OCI-LY7 (cell line): Measurements from ENCODE around the gene VSNL1. TPM values are rescaled to one million over a fixed set of nuclear protein-coding genes. Genes with fewer than 3 reads are reported as not detected.
A peak's percentile ranks its signal among the peaks of the same experiment; 100 is the strongest.

Experiments used
- BruUV-seq: library from RNA; stranded (reverse); fragments of 400-500 nt; replicated peaks from 2 replicates; lab custom pipeline; 2021; lab: Mats Ljungman, UMichigan
- CTCF ChIA-PET: fragments of 300-600 bp; sonication (Branson Sonifier 250); formaldehyde crosslinking; loops from one replicate; lab custom pipeline; 2022; ENCODE audit warnings: antibody characterized with exemption; ENCODE audit not compliant: unreplicated experiment; lab: Charles Lee
- POLR2A ChIA-PET: fragments of 300-600 bp; sonication (Branson Sonifier 250); formaldehyde crosslinking; loops from one replicate; lab custom pipeline; 2022; ENCODE audit warnings: antibody characterized with exemption; lab: Charles Lee
- DNase-seq: peaks from one replicate; pipeline ENCODE4 v3.0.0-alpha.2; 2015; ENCODE audit warnings: low spot score
- H2AFZ ChIP-seq: fragments of 200-600 bp; sonication (generic), shearing (Covaris generic); 2 replicates; pipeline ENCODE4 v1.6.1; 2014; ENCODE audit warnings: mild to moderate bottlenecking, antibody characterized with exemption, low read length, moderate library complexity
- H3K27ac ChIP-seq: fragments of 200-600 bp; sonication (generic); 2 replicates; pipeline ENCODE4 v1.5.1; 2014; ENCODE audit warnings: mixed run types, low read depth, mild to moderate bottlenecking, moderate library complexity, low read length, inconsistent platforms; ENCODE audit not compliant: poor library complexity, severe bottlenecking
- H3K36me3 ChIP-seq: fragments of 200-600 bp; sonication (generic); 2 replicates; pipeline ENCODE4 v1.6.1; 2014; ENCODE audit warnings: mild to moderate bottlenecking, antibody characterized with exemption, low read length, moderate library complexity, mixed read lengths; ENCODE audit not compliant: insufficient read depth
- H3K4me1 ChIP-seq: fragments of 200-600 bp; sonication (generic); 2 replicates; pipeline ENCODE4 v1.5.1; 2014; ENCODE audit warnings: mild to moderate bottlenecking, low read length; ENCODE audit not compliant: insufficient read depth, poor library complexity, severe bottlenecking
- H3K4me2 ChIP-seq: fragments of 200-600 bp; sonication (generic); 2 replicates; pipeline ENCODE4 v1.6.1; 2014; ENCODE audit warnings: mild to moderate bottlenecking, low read length
- H3K4me3 ChIP-seq: fragments of 200-600 bp; sonication (generic); 2 replicates; pipeline ENCODE4 v1.5.1; 2014; ENCODE audit warnings: mild to moderate bottlenecking, low read depth, low read length; ENCODE audit not compliant: poor library complexity, severe bottlenecking
- H3K79me2 ChIP-seq: fragments of 200-600 bp; sonication (generic); 2 replicates; pipeline ENCODE4 v1.6.1; 2016; ENCODE audit warnings: low read depth, mild to moderate bottlenecking, low read length, moderate library complexity, mixed read lengths; ENCODE audit not compliant: insufficient read depth
- H3K9me2 ChIP-seq: fragments of 200-600 bp; sonication (generic); 2 replicates; pipeline ENCODE4 v1.6.1; 2016; ENCODE audit warnings: mild to moderate bottlenecking, low read length, mixed read lengths; ENCODE audit not compliant: insufficient read depth
- H3K9me3 ChIP-seq: fragments of 200-600 bp; sonication (generic); 2 replicates; pipeline ENCODE4 v1.6.1; 2014; ENCODE audit warnings: mild to moderate bottlenecking, mixed run types, low read length, mixed read lengths
- H4K20me1 ChIP-seq: fragments of 200-600 bp; sonication (generic); 2 replicates; pipeline ENCODE4 v1.6.1; 2014; ENCODE audit warnings: mild to moderate bottlenecking, antibody characterized with exemption, low read length, moderate library complexity, mixed read lengths; ENCODE audit not compliant: insufficient read depth
- CTCF ChIP-seq: fragments of 200-600 bp; sonication (generic); conservative IDR thresholded peaks from 2 replicates; pipeline ENCODE4 v1.5.1; 2014; ENCODE audit warnings: mild to moderate bottlenecking, antibody characterized with exemption, low read length, moderate library complexity, mixed read lengths
- EZH2phosphoT487 ChIP-seq: fragments of 200-600 bp; sonication (generic); IDR thresholded peaks from 2 replicates; pipeline ENCODE4 v1.6.1; 2018; ENCODE audit warnings: low read depth, borderline replicate concordance, mild to moderate bottlenecking, mixed run types, antibody characterized with exemption, low read length, moderate library complexity, mixed read lengths
- intact Hi-C: fragments of 100-400 bp; cut with micrococcal nuclease; formaldehyde crosslinking; loops from one replicate; pipeline ENCODE4 v1.10.0; 2022; ENCODE audit not compliant: unreplicated experiment
- total RNA-seq, 2 experiments: library from RNA; depleted of rRNA in 1 of 2; stranded (reverse); fragments of >200 nt in 1 of 2; shearing (Covaris generic) in 1 of 2; gene quantifications; 2 replicates each; pipeline ENCODE4 v1.2.3, GENCODE V29; 2014 to 2022

Gene VSNL1
- total RNA-seq, 2 experiments from 2014 or later, result not detected

- no peak overlapping the region for H3K27ac ChIP-seq
- no peak overlapping the region for H3K4me2 ChIP-seq
- DNase-seq, result no peak
- H3K79me2 ChIP-seq, result no peaks in the 10 kb centered on the region
- no peaks in the 10 kb centered on the region for H3K9me3 ChIP-seq
- H2AFZ ChIP-seq, result no peak overlapping the region
- intact Hi-C loops, result loop anchor here (2.0 kb wide), 1 partner anchor 799 kb away; no protein-coding TSS in a partner anchor
- CTCF ChIA-PET, result no interaction called here
- no peak overlapping the region for H3K4me3 ChIP-seq
- POLR2A ChIA-PET, result no interaction called here
- no peaks in the 10 kb centered on the region; the same call in 1 of the 2 replicates for H3K9me2 ChIP-seq
- H4K20me1 ChIP-seq, result no peaks in the 10 kb centered on the region
- no peaks in the 10 kb centered on the region for H3K36me3 ChIP-seq
- TF ChIP-seq CTCF (no peak), EZH2phosphoT487 (no peak)
- no peaks in the 10 kb centered on the region for H3K4me1 ChIP-seq
- no TSS peak for BruUV-seq
These were observed 31.2 kb downstream of the VSNL1 start for GRCh38 chr2:17571681-17572080.

- no TSS peak for BruUV-seq
- no peaks in the 10 kb centered on the region for H3K4me1 ChIP-seq
- H3K9me2 ChIP-seq, result no peaks in the 10 kb centered on the region
- H3K4me3 ChIP-seq, result no peak overlapping the region
- H3K79me2 ChIP-seq, result no peaks in the 10 kb centered on the region
- H3K4me2 ChIP-seq, result no peak overlapping the region
- H3K36me3 ChIP-seq, result no peaks in the 10 kb centered on the region
- TF ChIP-seq CTCF (peak; percentile 53), EZH2phosphoT487 (no peak)
- CTCF ChIA-PET, result no interaction called here
- peak; percentile 2 for DNase-seq
- POLR2A ChIA-PET, result interaction anchor here (0.6 kb wide), 1 partner anchor 19 kb away, joined by 4 read pairs; no protein-coding TSS in a partner anchor
- H3K27ac ChIP-seq, result no peak overlapping the region
- no peak overlapping the region for H2AFZ ChIP-seq
- intact Hi-C loops, result loop anchor here (2.0 kb wide), 1 partner anchor 800 kb away; no protein-coding TSS in a partner anchor
- no peaks in the 10 kb centered on the region for H4K20me1 ChIP-seq
- no peaks in the 10 kb centered on the region for H3K9me3 ChIP-seq
These were observed 32.7 kb downstream of the VSNL1 start for GRCh38 chr2:17573085-17573803.

GRCh38 chr2:17573804-17574175 lies 33.3 kb downstream of the VSNL1 start:
- H2AFZ ChIP-seq, result no peak overlapping the region
- intact Hi-C loops, result loop anchor here (2.0 kb wide), 1 partner anchor 801 kb away; no protein-coding TSS in a partner anchor
- H3K9me3 ChIP-seq, result no peaks in the 10 kb centered on the region
- no peaks in the 10 kb centered on the region for H3K9me2 ChIP-seq
- H3K79me2 ChIP-seq, result no peaks in the 10 kb centered on the region
- no peak for TF ChIP-seq EZH2phosphoT487
- no peak for TF ChIP-seq CTCF
- ChIA-PET CTCF (no interaction called here), POLR2A (interaction anchor here (0.6 kb wide), 1 partner anchor 18 kb away, joined by 4 read pairs; no protein-coding TSS in a partner anchor)
- BruUV-seq, result no TSS peak
- no peaks in the 10 kb centered on the region for H3K4me1 ChIP-seq
- no peak overlapping the region for H3K27ac ChIP-seq
- no peaks in the 10 kb centered on the region for H3K36me3 ChIP-seq
- DNase-seq, result no peak
- H3K4me3 ChIP-seq, result no peak overlapping the region
- no peaks in the 10 kb centered on the region for H4K20me1 ChIP-seq
- H3K4me2 ChIP-seq, result no peak overlapping the region
